T-helper 1 cell (primary cell): ENCODE data around the gene BSCL2.
"Not testable (repeated sequence)": the region's sequence is repeated elsewhere in the genome, so short reads cannot be mapped to it uniquely, and the experiment has no call there.

Experiments
- DNase-seq, 5 donors: peaks; one replicate each; pipeline ENCODE4 v3.0.0-alpha.2; 2012 to 2020

Gene BSCL2

DNA sequence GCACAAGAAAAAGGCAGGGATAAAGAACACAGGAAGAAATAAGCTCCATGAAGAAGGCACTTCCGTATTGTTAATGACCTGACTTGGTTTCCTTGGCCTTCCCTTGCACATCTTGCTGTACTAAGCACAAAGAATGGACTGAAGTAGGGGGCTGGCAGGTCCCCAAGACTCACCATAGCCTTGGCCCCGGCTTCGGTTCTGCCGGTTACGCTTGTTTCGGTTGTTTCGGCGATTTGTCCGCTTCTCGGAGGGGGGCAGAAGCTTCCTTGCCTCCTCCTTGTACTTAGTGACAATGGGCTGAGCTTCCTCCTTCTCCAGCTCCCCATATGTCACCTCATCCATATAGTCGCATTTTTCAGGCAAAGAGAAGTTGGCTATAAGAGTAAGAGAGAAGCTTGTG, 9.6 kb upstream of the BSCL2 start:
- no peak for DNase-seq

DNA sequence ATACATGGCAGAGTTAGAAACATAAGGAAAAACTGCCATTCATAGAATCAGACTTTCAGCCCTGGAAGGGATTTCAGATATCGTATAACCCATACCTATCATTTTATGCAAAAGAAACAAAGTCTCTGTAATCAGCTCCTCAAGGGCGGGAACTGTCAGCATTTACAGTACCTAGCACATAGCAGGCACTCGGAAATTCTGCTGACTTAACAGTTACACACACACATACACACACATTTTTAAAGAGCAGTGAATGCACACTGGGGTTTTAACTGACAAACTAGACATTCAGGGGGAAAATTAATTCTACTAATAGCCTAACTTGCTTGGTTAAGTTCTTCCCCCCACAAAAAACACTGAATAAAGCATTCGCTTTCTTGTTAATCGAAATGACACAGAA, 9.0 kb upstream of the BSCL2 start:
- no peak for DNase-seq

DNA sequence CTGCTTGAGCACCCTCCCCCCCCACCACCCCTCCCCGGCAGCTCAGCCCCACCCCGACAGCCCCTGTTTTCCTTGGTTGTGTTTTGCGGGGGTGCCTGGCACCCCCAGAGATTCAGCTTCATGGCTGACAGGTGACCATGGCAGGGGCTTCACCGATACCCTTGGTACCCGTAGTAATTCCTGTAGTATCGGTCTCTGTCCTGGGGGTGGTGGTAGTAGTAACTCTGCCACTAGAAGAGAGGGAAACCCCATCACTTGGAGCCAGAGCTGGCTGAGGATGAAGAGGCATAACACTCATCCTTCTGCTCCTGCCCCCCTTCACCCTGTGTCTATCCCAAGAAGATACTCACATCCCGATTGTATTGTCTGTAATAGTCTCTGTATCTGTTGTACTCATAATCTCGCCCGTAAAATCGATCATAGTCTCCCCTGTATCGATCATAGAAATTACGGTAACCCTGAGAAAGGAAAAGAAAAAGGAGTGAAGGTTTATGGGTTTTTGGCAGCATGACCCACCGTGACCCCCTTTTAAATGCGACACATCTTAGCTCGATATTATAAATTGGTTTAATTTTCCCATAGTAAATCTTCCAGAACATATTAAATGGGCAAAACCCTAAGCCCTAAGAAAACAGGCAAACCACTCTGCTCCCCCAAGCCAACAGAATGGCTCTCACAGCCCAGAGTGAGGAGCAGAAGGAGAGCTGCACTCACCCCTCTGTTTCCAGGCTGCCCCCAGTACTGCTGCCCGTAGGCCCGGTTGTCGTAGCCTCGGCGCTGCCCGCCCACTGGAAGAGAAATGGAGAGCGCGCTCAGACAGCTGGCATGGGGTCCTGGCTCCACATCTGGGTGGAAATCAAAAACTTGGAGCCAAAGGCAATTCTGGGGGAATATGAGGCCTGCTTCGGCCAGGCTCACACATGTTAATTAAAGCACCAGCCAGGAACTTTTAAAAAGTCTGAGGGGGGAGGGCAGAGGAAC, 8.2 kb upstream of the BSCL2 start:
- no peak for DNase-seq

DNA sequence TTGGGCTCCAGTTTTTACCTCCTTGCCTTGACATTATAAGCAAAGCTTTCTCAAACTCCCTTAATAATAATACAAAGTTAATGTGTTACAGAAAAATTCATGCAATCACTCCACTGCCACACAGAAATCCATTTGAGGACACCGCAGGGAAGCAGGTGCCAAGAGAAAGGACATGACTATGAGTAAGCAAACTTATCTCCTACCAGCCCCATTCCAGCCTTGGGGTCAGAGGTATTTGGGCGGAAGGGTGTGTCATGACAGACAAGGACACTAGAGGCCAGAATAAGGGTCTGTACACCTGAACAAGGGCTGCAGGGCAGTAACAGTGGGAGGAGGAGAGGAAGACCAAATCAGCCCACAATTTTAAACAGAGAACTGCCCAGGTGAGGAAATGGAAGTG, 6.1 kb upstream of the BSCL2 start:
- no peak for DNase-seq

DNA sequence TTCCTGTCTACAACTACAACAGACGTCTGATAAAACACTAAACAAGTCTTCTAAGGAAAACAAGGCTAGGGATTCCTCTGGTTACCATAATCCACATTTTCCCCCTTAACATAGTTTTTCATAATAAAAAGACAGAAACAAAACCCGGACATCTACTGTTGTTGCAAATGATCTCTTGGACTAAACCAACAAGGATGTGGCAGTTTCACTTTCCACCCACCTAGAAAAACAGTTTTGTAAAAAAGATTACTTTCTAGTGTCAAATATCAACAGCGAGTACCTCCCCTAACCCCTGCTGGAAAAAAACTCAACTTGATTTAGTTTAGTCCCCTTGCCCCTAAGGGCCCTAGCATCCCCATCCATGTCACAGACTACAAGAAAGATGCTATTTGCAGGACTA, 5.6 kb upstream of the BSCL2 start:
- peak in 1 of 5 donors; percentile 64 for DNase-seq

DNA sequence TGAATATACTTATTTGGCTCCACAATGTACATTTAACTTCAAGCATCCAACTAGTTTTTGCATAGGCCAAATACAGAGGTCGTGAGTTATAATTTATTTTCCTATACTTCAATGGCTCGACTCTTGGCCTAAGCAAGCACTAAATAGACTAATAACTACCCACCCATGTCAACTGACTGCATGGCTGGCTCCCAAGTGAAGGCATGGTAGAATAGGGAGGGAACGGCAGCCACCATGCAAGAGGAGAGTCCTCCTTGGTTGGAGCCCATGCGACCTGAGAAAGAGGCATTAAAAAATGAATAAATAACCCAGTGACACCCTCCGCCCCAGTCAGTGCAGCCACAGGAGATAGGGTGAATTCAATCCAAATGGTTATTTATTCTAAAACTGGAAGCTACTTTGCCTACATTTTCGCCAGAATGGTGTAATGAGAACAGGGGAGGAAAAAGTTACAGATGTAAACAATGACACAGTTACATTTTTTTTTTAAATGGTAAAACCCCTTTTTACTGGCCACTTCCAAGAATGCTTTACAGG, 5.1 kb upstream of the BSCL2 start:
- DNase-seq = no peak

DNA sequence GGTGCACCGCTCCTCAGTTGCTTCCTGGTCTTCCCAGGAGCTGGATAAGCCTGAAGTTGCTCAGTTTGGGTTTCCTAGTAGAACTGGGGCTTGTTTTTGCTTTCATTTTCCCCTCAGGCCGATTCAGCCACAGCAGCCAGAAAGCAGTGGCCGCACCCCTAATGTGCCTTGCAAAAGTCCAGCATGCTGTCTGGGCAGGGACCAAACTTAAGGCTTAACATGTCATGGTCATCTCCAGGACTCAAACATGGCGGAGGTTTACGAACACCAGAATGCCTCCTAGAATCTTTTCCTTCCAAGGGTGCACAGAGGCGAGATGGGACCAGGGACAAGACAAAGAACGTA, 2.7 kb upstream of the BSCL2 start:
- peak in 1 of 5 donors; percentile 20 for DNase-seq

DNA sequence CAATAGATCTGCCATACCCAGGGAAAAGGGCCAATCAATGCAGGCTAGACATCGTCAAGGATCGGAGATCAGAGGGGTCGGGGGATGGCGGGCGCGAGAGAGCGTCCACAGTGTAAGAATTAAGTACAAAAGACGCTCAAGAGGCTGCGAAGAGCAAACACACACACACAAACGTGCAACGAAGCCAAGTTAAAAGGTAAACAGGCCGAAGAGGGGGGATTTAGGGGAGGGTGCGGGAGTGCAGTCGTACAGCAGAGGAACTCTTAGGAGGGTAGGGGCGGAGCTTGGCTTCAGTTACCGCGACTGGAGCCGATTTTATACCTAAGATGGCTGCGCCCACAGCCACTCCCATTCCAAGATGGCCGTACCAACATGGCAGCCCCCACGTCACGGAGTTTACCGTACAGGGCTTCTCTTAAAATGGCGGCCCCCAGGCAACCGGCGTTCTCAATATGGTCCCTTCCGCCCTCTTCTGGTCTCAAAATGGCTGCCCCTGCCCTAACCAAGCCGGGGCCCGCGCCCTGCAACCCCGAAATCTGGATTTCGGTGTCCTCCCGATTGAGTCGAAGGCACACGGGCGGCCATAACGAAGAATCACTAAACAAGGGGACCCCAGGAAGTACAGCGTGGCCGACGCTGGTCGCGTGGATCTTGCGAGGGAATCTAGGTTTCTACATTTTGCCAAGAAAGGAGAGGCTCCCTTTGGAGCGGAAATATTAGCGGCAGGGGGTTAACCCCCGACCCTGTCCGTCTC, 2.2 kb upstream of the BSCL2 start:
- peak; percentile 93 to 98 (median 96) for DNase-seq

DNA sequence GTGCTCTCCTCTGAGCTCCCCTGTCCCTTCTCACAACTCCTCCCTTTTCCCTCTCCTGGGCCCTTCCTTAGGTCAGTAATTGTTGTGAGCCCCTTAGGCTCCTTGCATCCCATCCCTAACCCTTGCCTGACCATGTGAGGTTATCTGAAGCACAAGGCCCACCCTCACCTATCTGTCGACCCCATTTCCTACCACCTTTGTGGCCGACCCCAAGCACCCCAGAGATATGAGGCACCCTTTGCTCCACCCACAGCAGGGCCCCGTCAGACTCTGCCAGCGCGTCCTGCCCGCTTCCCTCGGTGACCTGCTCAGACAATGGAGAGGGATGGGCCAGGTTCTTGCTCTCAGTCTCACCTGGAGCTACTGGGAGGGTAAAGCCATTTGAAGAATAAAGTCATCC, 1.6 kb upstream of the BSCL2 start:
- DNase-seq = peak in 3 of 5 donors; percentile 29 to 36 (median 30)

DNA sequence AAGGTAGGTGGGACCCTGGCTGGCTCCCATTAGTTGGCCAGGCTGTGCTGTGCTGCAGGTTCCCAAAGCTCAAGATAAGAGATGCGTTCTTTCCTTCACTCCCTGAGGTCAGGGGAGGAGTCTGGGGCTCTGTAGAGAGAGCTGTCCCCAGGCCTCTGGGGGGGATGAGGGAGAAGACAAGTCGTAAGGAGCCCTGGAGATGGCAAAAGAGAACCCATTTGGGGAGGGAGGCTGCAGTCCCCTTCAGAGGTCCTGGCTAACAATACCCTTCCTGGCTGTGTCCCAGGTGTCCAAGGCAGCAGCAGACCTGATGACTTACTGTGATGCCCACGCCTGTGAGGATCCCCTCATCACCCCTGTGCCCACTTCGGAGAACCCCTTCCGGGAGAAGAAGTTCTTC, 1.2 kb upstream of the BSCL2 start:
- DNase-seq = no peak

DNA sequence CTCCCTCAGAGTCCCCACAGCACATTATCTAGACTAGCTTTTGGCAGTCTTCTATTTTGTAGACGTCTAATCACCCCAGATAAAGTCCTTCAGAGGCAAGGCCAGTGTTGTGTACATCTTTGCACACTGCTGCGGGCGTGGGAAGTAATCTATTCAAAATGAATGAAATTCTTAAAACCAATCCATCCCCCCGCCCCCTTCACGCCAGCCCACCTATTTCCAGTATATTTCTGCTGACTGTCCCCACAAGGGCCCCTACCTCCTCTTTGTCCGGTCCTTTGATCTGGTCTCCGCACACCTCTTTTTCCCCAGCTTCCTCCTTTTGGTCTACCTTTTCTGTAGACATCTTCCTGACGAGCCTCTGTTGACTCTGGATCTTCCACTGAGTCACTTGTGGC, 375 bp downstream of the BSCL2 start:
- no peak for DNase-seq

DNA sequence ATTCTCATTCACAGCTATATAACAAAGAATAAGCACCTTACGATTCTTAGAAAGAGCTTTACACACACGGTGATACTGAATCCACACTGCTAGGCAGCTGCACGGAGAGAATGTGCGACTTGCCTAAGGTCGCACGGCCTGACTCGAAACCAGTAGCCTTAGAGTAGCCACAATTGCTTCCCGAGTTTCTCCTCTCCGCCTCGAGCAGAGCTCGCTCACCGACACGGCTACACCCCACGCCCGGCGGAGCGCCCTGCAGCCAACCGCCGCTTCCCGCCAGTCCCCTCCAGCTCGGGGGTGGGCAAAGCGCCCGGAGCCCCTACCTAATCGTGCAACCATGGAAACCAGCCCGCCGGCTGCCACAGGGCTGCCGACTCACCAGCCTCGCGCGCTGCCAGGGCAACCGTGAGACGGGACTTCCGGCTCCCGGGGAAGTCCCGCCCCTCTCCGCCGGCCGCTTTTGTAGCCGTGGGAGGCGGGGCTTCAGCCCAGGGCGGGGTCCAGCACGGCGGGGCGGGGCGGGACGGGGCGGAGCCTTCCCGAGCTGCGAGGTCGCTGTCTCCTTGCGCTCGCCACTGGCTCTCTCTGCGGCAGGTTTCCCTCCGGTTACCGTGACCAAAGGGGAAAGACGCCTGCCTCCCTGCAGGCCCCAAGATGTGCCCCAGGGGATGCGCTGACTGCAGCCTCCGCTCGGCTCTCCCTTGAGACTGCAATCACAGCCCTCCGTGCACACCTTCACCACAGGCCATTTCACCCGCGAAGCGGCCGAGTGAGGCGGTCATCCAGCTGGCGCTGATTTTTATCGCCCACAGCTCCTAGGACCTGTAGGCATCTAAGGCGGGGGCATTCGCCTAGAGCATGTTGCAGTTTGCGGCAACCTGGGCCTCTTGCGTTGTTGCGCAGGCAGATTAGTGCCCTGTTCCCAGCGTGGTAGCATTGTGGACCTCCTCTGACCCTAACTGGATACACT, 1.1 kb downstream of the BSCL2 start:
- peak; percentile 91 to 96 (median 92) for DNase-seq

DNA sequence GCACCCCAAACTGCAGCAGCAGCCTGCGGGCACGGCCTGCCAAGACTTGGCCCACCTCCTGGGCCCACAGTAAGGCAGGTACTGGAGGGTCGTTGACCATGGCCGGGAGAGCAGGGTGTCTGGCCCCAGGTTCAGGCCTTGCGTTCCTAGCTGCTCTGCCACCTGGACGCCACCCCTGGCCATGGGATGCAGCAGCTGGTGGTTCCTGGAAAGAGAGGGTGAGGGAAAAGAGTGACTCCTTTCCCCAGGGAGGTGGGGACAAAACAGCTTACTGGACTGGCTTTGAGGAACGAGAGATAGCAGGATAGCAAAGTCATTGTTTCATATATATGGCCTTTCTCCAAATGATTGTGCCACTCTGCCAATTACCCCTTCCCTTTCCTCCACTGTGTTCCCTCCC, 1.8 kb downstream of the BSCL2 start:
- no peak for DNase-seq

DNA sequence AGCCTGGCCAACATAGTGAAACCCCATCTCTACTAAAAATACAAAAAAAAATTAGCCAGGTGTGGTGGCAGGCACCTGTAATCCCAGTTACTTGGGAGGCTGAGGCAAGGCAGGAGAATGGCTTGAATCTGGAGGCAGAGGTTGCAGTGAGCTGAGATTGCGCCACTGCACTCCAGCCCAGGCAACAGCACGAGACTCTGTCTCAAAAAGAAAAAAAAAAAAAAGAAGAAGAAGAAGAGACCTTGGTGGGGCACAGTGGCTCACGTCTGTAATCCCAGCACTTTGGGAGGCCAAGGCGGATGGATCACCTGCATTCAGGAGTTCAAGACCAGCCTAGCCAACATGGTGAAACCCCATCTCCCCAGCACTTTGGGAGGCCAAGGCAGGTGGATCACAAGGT, 3.3 kb downstream of the BSCL2 start:
- not testable (repeated sequence) for DNase-seq

DNA sequence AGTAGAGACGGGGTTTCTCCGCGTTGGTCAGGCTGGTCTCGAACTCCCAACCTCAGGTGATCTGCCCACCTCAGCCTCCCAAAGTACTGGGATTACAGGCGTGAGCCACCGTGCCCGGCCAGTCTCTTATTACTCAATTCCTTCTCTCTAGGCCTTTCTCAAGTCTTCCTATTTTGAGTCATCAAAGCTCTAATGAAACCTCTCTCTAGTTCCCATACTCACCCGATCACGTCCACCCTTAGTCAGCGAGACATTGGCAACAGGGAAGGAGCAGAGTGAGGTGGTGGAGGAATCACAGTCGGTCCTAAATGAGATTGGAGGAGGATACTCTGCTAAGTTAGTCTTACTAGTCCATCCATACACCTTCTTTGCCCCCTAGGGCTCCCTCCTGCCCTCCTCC, 5.0 kb downstream of the BSCL2 start:
- no peak for DNase-seq

DNA sequence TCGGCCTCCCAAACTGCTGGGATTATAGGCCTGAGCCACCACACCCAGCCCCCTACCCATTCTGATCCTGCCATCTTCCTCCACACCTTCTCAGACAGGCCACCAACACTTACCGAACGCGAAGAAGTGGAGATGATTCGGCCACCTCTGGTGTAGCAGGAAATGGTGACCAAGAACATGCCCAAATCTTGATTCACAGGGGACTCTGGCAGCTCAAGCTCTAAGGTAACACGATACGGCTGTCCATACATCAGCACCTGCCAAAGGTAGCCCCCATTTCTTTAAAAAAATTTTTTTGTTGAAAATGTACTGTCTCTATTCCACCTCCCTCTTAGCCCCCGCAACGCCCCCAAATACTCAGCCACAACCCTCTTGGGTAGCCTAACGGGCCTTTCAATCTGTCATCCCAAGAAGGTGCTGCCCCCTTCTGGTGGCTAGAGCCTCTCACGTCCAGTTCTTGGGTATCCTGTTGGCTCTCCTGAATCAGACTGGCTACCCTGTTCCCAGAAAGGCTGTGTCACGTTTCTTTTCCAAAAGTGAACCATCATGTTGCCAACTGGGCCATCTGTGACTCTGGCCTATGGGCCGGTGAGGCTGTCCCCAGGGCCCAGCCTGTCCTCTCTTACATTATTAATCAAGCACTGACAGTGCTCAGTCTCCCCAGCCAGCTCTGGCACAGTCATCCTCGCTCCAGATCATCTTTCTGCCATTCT, 12.6 kb downstream of the BSCL2 start:
- peak; percentile 47 to 75 (median 68) for DNase-seq

DNA sequence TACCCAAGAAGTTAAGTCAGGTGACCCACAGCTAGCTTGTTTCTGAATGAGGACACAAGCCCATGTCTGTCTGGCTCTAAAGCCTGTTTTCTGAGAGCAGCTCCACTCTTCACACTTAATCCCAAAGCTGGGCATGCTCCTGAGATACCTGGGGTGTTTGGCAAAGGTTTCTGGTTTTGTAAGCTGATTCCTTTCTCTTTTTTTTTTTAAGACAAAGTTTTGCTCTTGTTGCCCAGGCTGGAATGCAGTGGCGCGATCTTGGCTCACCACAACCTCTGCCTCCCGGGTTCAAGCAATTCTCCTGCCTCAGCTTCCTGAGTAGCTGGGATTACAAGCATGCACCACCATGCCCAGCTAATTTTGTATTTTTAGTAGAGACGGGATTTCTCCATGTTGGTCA, 13.6 kb downstream of the BSCL2 start:
- not testable (repeated sequence) for DNase-seq

DNA sequence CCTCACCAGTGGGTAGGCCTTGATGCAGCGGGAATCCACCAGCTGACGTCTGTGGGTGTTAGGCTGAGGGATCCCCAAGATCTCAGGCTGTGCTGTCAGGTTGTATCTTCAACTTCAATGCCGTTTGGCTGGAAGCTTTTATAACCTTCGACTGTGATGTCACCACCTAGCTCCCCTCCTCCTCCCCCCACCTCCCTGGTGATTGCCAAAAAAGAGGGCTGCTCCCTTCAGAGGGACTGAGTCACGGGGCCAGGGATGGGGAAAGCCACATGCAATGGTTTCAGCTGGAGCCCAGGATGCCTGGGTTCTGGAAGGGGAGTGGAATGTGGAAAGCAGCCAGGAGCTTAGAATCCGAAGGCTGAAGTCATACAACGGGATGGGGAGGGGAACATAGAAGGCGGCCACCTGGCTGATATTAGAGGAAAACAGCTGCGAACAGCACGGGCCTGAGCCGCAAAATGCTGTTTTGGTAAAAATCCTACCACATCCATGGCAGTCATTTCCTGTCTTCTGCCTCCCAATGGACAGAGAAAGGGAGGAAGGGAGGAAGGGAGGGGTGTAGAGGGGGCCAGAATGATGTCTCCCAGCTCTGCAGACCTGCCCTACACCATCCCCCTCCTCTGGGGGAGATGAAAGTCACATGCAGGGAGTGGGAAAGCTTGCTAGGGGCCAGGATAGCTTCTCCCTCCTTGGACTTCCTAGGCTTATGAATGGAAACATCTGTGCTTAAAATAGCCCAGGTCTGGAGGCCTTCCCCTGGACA, 17.6 kb downstream of the BSCL2 start, which contains the start of gene LRRN4CL:
TSS of gene LRRN4CL (minus strand) at position 110 of the 763 bp plus-strand sequence. CDS start 1,022 bp downstream, outside the sequence.
- no peak for DNase-seq

DNA sequence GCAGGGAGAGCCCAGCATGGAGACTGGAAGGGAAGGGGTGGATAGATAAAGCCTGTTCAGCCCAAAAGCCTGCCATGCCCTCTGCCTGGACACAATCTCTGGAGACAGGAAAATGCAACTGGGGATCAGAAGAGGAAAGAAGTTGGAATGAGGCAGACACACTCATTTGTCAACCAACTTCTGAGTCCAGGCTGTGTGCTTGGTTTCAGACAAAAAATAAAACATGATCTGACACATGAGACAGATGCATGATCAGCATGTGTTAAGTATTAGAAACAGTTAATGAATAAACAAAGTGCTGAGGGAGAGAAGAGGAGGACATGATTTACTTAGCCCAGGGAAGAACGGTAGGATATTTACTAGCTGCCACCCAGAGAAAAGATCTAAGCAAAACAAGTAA, 18.7 kb downstream of the BSCL2 start:
- no peak for DNase-seq

DNA sequence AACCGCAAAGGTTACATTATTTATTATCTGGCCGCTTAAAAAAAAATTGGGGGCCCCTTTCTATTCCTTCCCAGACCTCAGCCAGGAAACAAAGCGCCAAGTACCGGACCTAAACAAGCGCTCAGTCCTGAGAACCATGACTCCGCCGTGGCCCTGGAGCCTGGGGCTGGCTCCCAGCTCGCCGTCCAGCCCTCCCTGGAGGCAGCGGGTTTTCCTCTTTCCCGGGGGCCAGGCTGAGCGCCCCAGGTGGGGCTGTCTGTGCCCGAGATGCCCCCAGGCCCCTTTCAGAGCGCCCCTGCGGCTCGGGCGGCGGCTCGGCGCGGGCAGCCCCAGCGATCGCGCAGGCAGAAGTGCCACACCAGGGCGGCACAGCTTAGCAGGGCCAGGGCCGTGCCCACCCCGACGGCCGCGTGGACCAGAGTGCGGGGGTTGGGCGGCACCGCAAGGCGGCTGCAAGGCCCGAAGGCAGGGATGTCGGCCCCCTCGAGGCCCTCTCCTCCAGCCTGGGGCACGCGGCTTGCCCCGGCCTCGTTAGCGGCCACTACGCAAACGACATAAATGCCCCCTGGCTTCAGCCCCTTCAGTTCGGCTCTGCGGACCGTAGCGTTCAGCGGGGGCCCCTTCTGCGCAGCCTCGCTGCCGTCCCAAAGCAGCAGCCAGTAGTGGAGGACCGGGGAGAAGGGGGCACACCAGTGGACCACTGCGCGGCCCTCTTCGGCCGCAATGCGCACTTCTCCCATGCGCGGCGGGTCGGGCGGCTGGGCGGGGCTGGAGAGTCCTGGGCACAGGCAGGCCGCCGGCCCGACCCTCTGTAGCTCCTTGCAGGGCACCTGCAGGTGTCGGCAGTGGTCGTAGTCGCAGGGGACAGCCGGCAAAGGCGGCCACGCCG, 19.5 kb downstream of the BSCL2 start:
- DNase-seq = no peak
